D721Med (cell line): ENCODE measurements around the gene PITRM1.

Source experiments
- DNase-seq: peaks from one replicate; pipeline ENCODE4 v3.0.0; 2011; ENCODE audit warnings: low spot score; ENCODE audit not compliant: insufficient read length
- FAIRE-seq: peaks from 2 replicates; lab custom pipeline; 2011; peaks lifted over from hg19 to GRCh38; lab: Jason Lieb, UNC
- TF ChIP-seq, protein P1 (sequence below): IDR thresholded peaks from 2 replicates; pipeline ENCODE4 v1.5.1; 2012; ENCODE audit warnings: mild to moderate bottlenecking, control low read depth; ENCODE audit not compliant: insufficient read depth; ENCODE audit errors: missing control alignments

PITRM1 gene

DNA sequence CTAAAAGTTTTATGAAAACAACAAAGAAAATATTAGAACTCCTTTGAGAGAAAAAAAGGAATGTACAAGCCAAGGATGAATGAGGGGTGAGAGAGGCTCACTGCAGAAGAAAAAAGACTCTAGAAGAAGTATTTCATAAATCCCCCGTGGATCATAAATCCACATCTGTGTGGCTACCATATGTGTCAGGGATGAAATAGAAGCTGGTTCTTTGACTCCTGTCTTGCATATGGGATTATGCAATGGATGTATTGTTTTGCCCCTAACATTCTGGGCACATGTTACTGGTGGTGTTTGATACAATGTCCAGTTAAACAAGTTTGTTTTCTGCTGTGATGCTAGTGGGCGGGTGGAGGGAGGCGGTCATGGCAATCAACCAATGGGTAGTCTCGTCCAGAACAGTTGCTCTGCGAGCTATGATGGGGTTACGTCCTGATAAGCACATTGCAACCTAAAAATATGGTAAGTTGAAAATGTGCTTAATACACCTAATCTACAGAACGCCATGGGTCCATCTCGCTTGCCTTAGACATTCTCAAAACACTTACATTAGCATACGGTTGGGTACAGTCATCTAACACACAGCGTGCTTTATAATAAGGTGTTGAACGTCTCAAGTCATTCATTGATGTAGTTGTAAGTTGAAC, 34.1 kb upstream of the PITRM1 start:
- DNase-seq: no peak

DNA sequence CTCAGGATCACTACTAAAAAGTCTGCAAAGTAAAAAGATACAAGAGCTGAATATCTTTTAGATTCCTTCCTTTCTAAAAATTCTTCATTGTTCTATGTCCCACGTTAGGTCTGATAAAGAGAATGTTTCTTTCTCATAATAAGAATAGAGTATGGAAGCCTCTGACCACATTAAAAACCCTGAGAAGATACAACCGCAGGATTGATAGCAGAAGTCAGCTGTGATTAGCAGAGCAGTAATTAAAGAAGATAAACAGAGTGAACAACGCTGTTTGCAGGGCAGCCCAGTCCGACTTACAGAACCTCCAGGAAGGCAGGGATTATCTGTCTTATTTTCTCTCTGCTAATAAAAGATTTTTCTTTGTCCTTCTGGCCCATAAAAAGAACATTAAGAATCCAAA, 31.4 kb upstream of the PITRM1 start:
- no peak for FAIRE-seq
- TF ChIP-seq, protein P1, sequence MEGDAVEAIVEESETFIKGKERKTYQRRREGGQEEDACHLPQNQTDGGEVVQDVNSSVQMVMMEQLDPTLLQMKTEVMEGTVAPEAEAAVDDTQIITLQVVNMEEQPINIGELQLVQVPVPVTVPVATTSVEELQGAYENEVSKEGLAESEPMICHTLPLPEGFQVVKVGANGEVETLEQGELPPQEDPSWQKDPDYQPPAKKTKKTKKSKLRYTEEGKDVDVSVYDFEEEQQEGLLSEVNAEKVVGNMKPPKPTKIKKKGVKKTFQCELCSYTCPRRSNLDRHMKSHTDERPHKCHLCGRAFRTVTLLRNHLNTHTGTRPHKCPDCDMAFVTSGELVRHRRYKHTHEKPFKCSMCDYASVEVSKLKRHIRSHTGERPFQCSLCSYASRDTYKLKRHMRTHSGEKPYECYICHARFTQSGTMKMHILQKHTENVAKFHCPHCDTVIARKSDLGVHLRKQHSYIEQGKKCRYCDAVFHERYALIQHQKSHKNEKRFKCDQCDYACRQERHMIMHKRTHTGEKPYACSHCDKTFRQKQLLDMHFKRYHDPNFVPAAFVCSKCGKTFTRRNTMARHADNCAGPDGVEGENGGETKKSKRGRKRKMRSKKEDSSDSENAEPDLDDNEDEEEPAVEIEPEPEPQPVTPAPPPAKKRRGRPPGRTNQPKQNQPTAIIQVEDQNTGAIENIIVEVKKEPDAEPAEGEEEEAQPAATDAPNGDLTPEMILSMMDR: no peak
- DNase-seq: no peak

More for the DNA sequence above, 34.1 kb upstream of the PITRM1 start:
- no peak for FAIRE-seq
- TF ChIP-seq, protein P1: no peak

DNA sequence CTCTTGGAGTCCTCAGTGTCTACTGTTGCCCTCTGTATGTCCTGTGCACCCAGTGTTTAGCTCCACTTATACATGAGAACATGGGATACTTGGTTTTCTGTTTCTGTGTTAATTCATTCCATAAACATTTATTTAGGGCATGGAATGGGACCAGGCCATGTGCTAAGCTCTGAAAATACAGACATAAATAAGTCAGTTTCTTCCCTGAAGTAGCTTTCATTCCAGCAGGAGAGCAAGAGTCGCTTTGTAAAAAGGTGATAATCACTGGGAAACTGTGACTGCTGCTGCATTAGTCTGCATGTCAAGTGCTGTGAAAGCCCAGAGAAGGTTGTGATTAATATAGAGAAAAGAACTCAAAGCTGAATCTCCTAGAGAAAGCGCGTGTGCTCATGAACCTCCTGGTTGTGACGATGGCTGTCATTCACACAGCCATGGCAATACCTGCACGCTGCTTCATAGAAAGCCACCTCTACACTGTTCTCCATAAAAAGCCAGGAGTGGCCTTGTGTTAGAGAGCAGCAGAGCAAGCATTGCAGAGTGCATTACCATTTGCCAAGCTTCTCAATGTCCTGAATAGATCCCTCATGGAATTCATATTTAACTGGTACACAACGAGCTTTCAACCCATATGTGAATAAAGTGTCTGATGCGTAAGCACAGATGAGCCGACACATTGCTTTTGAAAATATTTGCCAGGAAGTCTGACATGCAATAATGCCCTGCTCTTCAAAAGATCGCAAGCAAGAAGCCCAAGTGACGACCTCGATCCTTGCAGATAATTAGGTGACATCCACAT, 30.6 kb upstream of the PITRM1 start:
- TF ChIP-seq, protein P1: no peak
- DNase-seq (no peak), FAIRE-seq (no peak)

DNA sequence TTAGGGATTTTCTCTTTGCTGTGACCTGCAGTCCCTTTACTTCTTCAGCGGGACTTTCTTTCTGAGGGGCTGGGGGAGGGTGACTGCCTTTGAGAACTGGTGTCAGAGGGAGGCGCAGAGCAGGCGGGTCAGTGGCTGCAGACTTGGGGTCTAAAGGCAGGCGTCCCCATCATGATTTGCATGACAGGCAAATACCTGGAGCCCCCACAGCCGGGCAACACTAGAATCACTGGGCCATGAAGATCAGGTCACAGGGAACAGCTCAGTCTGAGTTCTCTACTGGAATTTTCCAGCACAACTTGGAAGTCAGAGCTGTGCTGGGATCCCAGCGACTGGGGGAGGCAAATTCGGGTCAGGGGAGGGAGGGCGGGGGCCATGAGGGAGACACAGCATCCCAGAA, 29.2 kb upstream of the PITRM1 start:
- FAIRE-seq: no peak
- TF ChIP-seq, protein P1: no peak
- no peak for DNase-seq

DNA sequence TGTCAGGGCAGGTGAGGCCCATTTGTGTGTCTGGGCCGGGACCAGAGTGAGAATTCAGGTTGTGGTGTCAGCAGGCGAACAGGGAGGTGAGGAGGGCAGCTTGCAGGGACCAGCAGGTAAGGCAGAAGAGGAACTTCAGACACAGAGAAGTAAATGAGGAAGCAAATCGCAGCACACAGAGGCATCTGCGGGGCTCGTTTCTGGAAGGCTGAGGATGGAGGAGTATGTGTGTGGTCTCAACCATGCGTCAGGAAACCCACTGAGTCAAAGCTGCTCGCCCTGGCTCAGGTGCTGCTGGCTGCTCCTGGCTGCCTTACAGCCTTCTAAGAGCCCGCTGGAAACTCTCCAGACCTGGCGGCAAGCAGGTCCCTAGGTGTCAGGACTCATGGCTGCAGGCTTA, 26.9 kb upstream of the PITRM1 start:
- TF ChIP-seq, protein P1: no peak
- no peak for FAIRE-seq
- DNase-seq: no peak

DNA sequence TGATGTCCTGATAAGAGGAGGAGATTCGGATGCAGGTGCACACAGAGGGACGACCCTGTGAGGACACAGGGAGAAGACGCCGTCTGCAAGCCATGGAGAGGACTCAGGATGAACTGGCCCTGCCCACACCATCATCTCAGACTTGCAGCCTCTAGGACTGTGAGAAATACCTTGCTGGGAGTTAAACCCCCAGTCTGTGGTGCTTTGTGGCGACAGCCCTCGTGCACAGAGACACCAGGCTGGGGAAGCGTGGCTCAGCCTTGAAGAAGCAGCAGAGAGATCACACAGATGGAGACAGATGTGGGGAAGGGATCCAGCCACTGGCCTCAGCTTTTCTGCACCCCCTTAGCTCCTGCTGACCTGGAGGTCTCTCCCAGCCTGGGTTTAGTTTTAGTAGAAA, 26.3 kb upstream of the PITRM1 start:
- no peak for FAIRE-seq
- DNase-seq: no peak

More for the DNA sequence above, 26.3 kb upstream of the PITRM1 start:
- TF ChIP-seq, protein P1: no peak
